Astrocyte of the spinal cord (primary cell): Measurements from ENCODE around the gene ARSI.

Experiments
- DNase-seq: peaks from one replicate; pipeline ENCODE4 v3.0.0; 2011; ENCODE audit warnings: low read depth, low spot score
- H3K4me3 ChIP-seq: 2 replicates; pipeline ENCODE4 v1.5.1; 2011; ENCODE audit warnings: low read depth, mild to moderate bottlenecking, low read length, moderate library complexity
- in situ Hi-C: cut with HindIII; loops from 2 replicates; pipeline ENCODE4 v1.10.0; 2017; ENCODE audit warnings: low sequenced_read_pairs
- TF ChIP-seq, protein P1 (sequence below): IDR thresholded peaks from 2 replicates; pipeline ENCODE4 v1.5.1; 2012; ENCODE audit warnings: low read depth, mild to moderate bottlenecking, low read length, inconsistent platforms

Gene ARSI

GRCh38 chr5:150291388-150292385, 11.0 kb downstream of the ARSI start:
- TF ChIP-seq, protein P1, sequence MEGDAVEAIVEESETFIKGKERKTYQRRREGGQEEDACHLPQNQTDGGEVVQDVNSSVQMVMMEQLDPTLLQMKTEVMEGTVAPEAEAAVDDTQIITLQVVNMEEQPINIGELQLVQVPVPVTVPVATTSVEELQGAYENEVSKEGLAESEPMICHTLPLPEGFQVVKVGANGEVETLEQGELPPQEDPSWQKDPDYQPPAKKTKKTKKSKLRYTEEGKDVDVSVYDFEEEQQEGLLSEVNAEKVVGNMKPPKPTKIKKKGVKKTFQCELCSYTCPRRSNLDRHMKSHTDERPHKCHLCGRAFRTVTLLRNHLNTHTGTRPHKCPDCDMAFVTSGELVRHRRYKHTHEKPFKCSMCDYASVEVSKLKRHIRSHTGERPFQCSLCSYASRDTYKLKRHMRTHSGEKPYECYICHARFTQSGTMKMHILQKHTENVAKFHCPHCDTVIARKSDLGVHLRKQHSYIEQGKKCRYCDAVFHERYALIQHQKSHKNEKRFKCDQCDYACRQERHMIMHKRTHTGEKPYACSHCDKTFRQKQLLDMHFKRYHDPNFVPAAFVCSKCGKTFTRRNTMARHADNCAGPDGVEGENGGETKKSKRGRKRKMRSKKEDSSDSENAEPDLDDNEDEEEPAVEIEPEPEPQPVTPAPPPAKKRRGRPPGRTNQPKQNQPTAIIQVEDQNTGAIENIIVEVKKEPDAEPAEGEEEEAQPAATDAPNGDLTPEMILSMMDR, result no peak
- DNase-seq, result peak; percentile 20
- H3K4me3 ChIP-seq, result no peak overlapping the region
- in situ Hi-C loops, result no loop called here

GRCh38 chr5:150289551-150290390, 12.9 kb downstream of the ARSI start, which contains the start of gene CAMK2A:
CAMK2A (minus strand) TSS chr5:150289773; CDS start chr5:150289625, 148 bp downstream.
- H3K4me3 ChIP-seq, result no peak within 1 kb of the TSS
- no peak for DNase-seq
- in situ Hi-C loops, result no loop called here
- TF ChIP-seq, protein P1, result no peak

DNA sequence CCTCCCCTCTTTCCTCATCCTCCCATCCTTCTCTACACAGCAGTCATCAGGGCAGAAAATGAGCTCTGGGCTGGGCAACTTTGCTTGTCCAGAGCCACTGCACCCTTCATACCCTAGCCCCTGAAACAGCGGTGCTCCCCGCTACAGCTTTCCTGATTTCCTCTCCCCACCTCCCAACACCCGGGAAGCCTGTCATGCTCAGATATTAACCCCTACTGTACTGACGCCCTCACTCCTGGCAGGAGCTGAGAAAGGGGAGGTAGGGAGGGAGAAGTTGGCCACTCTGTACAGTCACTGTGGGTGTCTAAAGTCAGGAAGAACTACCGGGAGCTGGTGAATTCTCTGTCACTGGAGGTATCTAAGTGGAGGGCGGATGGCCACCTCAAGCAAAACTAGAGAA, 13.9 kb downstream of the ARSI start:
- no peak overlapping the region for H3K4me3 ChIP-seq
- TF ChIP-seq, protein P1, result no peak
- in situ Hi-C loops, result no loop called here
- no peak for DNase-seq

- no peak for DNase-seq
- no peak overlapping the region for H3K4me3 ChIP-seq
- in situ Hi-C loops, result no loop called here
- TF ChIP-seq, protein P1, result no peak
Observed at GRCh38 chr5:150288361-150288760, 14.3 kb downstream of the ARSI start.

- in situ Hi-C loops, result no loop called here
- no peak for DNase-seq
- H3K4me3 ChIP-seq, result no peak overlapping the region
- TF ChIP-seq, protein P1, result peak; percentile 22
Observed at GRCh38 chr5:150286820-150287219, 15.9 kb downstream of the ARSI start.

- TF ChIP-seq, protein P1, result no peak
- no peak overlapping the region for H3K4me3 ChIP-seq
- no peak for DNase-seq
- in situ Hi-C loops, result no loop called here
Observed at GRCh38 chr5:150285114-150285513, 17.6 kb downstream of the ARSI start.
